ENCODE data around the gene NPPB.

DNA sequence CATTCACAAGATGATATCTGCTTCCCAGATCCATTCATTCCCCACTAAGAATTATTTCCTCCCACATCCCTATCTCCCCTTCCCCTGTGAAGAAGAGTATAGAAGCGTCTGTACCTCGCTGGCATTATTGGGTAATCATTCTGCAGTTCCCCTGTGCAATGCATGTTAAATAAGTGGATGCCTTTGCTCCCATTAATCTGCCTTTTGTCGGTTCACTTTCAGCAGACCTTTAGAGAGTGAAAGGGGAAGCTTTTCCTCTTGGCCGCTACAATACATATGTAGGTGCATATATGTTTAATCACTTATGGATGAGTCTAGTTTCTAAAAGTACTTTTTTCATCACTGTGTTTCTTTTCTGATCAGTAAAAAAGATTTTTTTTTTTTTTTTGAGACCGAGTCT is 45.7 kb downstream of the NPPB start:
- TF ChIP-seq CTCF (IDR thresholded peaks at IDR 0.05) (no peak), POLR2A (IDR thresholded peaks at IDR 0.05) (no peak)

Data from breast epithelium (tissue), 3 donors.